ENCODE results near the gene COMMD10.

DNA sequence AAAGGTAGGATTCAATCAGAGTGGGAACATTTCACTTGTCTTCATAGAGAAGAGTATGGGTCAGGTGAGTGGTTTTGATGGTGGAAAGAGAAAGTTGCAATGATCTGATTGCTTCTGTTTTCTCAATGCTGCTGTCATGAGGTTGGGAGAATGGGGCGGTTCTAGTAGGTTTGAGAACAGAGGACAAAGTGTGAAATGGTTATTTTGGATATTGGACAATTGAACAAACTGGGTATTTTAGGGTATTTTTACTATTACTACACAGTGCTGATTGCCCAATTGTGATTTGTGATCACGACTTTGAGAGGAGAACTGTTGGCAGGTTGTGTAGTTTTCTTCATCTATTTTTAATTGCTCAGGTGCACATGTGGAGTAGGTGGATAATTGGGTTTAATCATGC lies 60.2 kb downstream of the COMMD10 start:
- no peak for TF ChIP-seq POLR2A (IDR thresholded peaks at IDR 0.05; ENCODE audit: low read depth)
- TF ChIP-seq POLR2AphosphoS5 (IDR thresholded peaks at IDR 0.05): no peak
